GM21381 (cell line): ENCODE data around the gene ANGPTL2.

ENCODE experiments used
- ATAC-seq: cut with Tn5 transposase; IDR thresholded peaks from one replicate; pipeline ENCODE4 v1.9.1; 2021; ENCODE audit warnings: mild to moderate bottlenecking, moderate library complexity; ENCODE audit not compliant: unreplicated experiment

The ANGPTL2 gene

GRCh38 chr9:127081250-127082185, 40.9 kb downstream of the ANGPTL2 start:
- no peak for ATAC-seq

- no peak for ATAC-seq
Observed at GRCh38 chr9:127079446-127080140, 42.8 kb downstream of the ANGPTL2 start.

GRCh38 chr9:127078988-127079387, 43.4 kb downstream of the ANGPTL2 start:
- no peak for ATAC-seq

- no peak for ATAC-seq
Observed at GRCh38 chr9:127078336-127078735, 44.1 kb downstream of the ANGPTL2 start.

GRCh38 chr9:127077644-127077946, 44.8 kb downstream of the ANGPTL2 start:
- ATAC-seq: no peak

GRCh38 chr9:127076860-127077643, 45.4 kb downstream of the ANGPTL2 start:
- no peak for ATAC-seq

- no peak for ATAC-seq
Observed at GRCh38 chr9:127075624-127076372, 46.6 kb downstream of the ANGPTL2 start.

GRCh38 chr9:127074561-127075548, 47.6 kb downstream of the ANGPTL2 start:
- ATAC-seq: no peak

GRCh38 chr9:127067603-127068220, 54.7 kb downstream of the ANGPTL2 start:
- ATAC-seq: no peak

GRCh38 chr9:127066851-127067136, 55.6 kb downstream of the ANGPTL2 start:
- ATAC-seq: no peak

- ATAC-seq: no peak
Observed at GRCh38 chr9:127066060-127066850, 56.2 kb downstream of the ANGPTL2 start.

GRCh38 chr9:127065592-127065991, 56.8 kb downstream of the ANGPTL2 start:
- no peak for ATAC-seq

- no peak for ATAC-seq
Observed at GRCh38 chr9:127064335-127064734, 58.1 kb downstream of the ANGPTL2 start.

GRCh38 chr9:127061411-127061810, 61.0 kb downstream of the ANGPTL2 start:
- ATAC-seq: no peak

- no peak for ATAC-seq
Observed at GRCh38 chr9:127059765-127060361, 62.6 kb downstream of the ANGPTL2 start.

GRCh38 chr9:127059030-127059429, 63.4 kb downstream of the ANGPTL2 start:
- ATAC-seq: no peak

GRCh38 chr9:127058645-127059021, 63.8 kb downstream of the ANGPTL2 start:
- ATAC-seq: no peak

- no peak for ATAC-seq
Observed at GRCh38 chr9:127058011-127058644, 64.3 kb downstream of the ANGPTL2 start.
